HT1080 (cell line): Measurements from ENCODE around the gene NSD2. TPM values are rescaled to one million over a fixed set of nuclear protein-coding genes. Genes with fewer than 3 reads are reported as not detected.
"Not testable (repeated sequence)": the region's sequence is repeated elsewhere in the genome, so short reads cannot be mapped to it uniquely, and the experiment has no call there.

Experiments used
- DNase-seq: peaks from one replicate; pipeline ENCODE4 v3.0.0-alpha.2; 2015; ENCODE audit warnings: low read depth
- total RNA-seq: library from RNA; depleted of rRNA; stranded (reverse); fragments of >200 nt; shearing (Covaris generic); gene quantifications from 2 replicates; pipeline ENCODE4 v1.2.3, GENCODE V29; 2014

The NSD2 gene
- total RNA-seq, 1 experiment from 2014 or later, result 83.1 TPM

DNA sequence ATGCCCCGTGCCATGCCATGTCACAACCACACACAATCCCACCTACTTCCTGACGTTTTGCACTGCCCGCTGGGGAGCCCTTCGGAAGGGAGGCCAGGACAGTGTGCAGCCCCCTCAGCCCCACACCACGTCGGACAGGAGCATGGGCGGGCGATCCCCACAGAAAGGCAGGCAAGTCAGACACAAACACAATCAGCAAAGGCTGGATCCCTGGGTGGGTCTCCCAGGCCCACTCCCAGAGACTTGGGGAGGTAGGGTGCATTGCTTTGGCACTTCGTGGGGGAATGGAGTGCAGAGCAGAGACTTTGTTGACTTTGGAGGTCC is 29.3 kb upstream of the NSD2 start:
- no peak for DNase-seq

DNA sequence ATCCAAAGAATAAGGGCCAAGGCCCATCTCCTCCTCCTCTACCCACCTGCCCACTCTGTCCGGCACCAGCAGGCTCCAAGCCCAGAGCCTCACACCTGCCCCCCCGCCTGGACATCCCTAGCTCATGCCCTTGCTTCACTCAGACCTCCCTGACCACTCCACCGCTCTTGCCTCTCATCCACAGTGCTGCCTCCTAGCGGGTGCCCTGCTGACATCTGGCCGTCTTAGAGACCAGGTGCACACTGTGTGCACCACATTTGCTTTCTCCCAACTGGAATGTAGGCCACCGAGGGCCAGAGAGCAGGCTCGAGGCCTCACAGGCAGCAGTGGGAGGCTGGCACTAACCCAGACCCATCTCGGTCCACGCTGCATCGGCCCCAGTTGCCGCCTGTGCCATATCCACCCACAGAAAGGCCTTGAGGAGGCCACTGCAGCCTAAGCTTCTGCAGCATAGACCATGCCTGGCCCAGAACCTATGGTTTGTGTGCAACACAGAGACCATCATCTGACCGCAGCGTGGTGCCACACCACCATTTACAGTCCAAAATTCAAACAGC is 28.8 kb upstream of the NSD2 start:
- no peak for DNase-seq

DNA sequence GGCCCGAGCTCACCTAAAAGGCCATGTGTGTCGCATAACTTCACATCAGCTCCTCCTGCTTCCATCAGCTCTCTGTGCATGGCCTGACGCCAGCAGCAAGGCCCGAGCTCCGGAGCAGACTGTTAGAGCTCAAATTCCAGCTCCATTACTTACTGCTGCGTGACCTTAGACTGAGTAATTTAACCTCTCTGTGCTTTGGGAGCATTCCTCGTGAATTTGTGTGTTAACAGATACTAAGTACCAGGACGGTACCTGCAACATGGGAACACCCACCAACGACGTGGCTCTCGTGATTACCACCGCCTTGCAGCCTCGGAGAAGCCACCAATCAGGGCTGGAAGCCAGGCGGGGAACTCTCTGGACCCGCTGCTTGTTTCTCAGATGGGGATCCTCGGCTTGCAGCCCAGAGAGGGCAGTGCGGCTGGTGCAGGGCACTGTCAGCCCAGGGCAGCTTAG is 28.2 kb upstream of the NSD2 start:
- DNase-seq, result peak; percentile 61

DNA sequence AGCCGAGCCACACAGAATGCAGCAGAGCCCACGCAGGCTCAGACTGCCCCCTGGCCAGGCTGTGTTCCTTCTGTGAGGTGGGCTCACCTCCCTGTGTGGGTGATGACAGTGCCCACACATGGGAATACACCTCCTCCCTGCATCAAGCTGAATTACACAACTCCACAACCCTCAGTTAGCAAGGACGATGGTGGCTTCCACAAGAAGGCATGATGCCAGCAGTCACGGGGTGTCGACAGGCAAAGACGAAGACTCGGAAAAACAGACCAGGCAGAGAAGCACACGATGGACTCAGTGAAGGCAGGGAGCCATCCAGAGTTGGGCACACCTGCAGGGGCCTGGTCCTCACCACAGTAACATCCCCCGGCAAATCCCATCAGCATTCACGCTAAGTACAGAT is 27.3 kb upstream of the NSD2 start:
- no peak for DNase-seq

DNA sequence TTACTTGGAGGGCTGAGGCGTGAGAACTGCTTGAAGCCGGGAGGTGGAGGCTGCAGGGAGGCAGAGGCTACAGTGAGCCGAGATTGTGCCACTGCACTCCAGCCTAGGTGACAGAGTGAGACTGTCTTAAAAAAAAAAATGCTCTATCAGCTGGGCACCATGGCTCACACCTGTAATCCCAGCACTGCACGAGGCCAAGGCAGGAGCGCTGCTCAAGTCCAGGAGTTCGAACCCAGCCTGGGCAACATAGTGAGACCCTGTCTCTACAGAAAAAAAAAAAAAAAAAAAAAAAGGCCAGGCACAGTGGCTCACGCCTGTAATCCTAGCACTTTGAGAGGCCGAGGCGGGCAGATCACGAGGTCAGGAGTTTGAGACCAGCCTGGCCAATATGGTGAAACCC is 26.6 kb upstream of the NSD2 start:
- DNase-seq, result not testable (repeated sequence)

DNA sequence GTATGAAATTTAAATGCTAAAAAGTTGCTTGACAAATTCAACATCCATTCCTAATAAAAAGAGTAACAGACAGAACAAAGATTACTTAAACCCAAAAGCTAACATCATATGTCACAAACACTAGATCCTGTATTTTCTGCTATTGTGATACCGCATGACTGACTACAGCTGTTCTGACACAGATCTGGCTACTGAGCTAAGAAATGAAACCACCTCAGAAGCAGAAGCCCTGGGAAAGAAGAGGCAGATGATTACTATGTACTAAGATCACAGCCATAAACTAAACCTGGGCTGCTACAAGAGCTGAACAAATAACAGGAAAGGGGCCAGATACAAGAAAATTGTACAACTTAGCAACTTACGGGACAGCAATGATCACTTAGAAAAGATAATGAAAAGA is 24.6 kb upstream of the NSD2 start:
- no peak for DNase-seq

DNA sequence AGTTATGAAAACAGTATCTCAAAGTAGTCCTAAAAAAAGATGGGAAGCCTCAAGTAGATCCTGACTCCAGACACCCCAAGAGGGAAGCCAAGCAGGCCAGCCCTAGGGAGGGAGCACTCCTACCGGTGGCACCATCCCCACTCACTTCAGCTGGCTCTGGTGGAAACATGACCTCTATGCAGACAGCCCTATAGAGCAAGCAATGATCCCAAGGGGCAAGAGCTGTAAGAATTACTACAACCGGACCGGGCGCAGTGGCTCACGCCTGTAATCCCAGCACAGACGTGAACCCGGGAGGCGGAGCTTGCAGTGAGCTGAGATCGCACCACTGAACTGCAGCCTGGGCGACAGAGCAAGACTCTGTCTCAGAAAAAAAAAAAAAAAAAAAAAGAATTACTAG is 20.9 kb upstream of the NSD2 start:
- DNase-seq, result no peak

DNA sequence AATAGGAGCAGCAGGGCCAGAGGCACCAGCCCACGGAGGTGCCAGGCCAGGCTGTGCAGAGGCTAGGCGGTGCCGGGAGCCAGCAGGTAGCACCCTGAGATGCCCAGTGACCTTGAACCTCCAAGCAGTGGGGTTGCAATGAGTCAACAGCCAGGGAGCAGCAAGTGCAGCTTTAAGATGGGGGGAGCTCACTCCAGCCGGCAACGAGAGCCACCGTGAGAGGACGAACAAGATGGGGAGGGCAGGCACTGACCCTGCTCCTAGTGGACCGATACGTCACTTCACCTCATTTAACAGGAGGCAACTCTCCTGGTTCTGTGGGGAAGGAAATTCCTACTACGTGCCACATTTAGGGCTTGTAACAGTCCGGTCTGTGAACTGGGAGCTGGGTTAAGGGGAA is 20.0 kb upstream of the NSD2 start:
- DNase-seq, result no peak

DNA sequence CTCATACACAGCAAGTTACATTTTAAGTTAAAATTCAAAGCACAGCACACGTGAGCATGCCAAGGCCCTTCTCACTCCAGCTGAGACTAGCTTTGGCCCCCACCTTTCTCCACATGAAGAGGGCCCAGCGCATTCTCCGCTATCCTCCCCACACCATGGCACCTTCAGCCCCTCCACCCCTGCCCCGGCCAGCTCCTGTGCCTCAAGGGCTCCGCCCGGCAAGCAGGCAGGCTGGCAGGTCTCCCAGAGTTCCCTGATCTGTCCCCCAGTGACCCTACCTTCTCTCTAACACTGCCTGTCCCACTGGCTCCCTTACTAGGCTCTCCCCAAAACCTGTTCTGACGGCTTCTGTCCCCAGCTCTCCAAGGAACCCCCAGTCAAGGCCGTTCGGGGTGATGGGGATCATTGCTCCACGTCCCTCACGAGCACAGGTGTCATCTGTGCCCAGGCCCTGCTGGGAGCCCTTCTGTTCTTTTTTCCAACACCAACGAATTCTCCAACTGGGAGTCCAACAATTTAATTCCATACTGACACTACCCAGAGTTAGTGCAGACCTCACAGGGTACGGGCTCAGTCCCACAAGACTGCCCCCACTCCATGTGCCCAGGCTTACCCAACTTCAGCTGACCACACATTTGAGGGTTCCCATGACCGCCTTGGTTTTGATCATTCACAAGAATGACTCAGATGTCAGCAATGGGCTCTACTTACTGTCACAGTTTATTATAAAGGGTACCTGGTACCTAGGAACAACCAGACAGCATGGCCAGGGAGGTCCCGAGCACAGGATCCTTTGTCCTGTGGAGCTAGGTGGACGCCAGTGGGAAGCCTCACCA is 19.4 kb upstream of the NSD2 start:
- peak; percentile 33 for DNase-seq

DNA sequence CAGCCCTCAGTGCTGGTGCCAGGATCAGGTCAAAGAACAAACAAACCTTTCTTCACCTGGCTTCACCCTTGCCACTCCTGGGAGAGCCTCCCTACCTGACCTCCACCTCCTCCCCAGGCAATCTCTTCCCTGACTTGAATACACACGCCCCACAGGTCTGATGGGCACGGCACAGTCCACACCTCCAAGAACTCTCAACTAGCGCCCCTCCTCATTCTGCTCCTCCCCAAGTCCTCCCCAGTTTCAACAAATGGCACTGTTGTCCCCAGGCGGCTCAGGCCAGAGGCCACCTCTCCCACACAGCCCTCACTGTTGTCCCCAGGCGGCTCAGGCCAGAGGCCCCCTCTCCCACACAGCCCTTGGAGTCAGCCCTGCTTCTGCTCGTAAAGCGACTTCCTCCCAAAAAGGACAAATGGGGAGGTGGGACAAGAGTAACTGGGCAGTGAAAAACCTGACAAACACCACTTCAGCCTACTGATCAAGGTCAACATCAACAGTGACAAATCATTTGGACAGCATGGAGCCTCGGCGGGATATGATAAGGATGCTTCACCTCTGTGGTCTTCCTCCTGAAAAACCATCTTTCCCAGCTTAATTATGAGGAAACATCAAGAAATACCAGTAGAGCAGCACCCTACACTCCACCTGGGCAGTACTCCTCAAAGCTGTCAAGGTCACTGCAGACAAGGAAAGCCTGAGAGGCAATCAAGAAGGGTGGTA is 18.1 kb upstream of the NSD2 start:
- DNase-seq, result no peak

DNA sequence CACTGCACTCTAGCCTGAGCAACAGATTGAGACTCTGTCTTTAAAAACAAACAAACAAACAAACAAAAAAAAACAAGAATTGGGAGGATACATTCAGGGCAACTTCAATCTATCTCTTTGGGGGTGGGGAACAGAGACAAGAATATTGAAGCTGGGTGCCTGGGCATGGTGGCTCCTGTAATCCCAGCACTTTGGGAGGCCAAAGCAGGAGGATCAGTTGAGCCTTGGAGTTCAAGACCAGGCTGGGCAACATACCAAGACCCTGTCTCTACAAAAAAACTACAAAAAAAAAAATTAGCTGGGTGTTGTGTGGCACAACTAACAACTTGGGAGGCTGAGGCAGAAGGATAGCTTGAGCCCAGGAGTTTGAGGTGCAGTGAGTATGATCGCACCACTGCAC is 16.4 kb upstream of the NSD2 start:
- DNase-seq, result no peak

DNA sequence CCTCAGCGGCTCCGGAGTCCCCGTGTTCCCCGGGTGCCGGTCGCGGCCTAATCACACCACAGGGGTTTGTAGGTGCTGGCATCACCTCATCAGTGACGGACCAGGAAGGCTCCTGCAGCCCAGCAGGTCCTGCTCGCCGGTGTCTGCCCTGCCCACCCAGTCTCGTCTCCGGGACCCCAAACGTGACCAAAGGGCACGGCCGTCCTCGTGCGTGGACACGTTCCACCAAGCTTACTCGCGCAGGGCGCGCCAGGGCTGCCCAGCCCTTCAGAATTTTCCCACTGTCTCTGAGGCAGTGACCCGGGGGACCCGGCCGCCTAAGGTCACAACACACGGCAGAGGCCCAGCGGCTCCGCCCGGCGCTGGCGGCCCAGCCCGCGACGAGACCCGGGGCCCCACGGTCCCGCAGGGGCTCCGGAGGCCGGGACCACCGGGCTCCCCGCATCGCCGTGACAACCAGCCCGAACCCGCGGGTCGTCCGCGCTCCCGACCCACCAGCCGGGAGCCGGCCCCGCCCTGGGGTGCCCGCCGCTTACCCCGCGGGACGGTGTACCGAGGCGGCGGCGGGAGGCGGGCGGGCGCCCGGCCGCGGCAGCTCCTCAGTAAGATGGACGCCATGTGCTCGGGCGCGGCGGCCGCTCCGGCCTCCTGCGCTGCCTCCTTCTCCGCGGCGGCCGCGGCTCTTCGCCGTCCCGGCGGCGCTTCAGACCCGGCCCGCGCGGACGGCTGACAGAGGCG is 15.7 kb upstream of the NSD2 start:
- DNase-seq, result no peak

DNA sequence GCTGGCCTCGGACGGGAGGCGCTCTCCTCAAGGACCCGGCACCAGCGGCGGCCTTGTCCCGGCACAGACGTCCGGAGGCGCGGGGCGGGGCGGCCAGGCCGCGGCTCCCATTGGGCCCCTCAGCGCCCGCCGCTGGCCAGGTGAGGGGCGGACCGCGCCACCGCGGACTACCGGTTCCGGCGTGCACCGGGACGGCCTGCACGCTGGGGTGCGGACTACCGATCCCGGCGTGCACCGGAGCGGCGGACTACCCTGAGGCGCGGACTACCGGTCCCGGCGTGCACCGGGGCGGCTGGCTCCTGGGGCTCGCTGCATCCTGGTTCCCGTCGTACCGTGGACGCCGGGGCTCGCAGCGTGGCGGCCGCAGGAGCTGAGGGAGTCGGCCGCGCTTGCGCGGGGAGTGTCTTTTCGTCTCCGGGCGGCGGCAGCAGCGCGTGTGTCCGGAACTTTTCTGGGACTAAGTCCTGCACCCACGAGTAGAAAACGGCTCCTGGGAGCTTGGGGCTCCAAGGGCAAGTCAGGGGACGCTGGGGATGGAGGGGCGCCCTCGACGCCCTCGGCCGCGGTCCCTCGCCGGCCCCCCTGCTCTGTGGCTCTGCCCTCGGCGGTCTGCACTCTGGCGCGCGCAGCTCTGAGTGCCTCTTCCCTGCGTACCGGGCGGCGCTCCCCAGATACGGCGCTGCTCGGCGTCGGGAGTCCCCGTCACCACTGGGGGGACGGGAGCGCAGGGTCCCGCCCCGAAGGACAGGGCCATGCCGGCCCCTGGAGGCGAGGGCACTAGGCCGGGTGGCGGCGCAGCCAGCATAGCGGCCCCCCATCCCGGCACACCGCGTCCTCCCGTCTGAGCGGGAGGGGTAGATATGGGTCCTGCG is 14.9 kb upstream of the NSD2 start, which contains the start of gene LETM1:
TSS of gene LETM1 (minus strand) at position 86 of the 872 bp plus-strand sequence. CDS start 206 bp downstream, outside the sequence.
- peak; percentile 95 for DNase-seq

DNA sequence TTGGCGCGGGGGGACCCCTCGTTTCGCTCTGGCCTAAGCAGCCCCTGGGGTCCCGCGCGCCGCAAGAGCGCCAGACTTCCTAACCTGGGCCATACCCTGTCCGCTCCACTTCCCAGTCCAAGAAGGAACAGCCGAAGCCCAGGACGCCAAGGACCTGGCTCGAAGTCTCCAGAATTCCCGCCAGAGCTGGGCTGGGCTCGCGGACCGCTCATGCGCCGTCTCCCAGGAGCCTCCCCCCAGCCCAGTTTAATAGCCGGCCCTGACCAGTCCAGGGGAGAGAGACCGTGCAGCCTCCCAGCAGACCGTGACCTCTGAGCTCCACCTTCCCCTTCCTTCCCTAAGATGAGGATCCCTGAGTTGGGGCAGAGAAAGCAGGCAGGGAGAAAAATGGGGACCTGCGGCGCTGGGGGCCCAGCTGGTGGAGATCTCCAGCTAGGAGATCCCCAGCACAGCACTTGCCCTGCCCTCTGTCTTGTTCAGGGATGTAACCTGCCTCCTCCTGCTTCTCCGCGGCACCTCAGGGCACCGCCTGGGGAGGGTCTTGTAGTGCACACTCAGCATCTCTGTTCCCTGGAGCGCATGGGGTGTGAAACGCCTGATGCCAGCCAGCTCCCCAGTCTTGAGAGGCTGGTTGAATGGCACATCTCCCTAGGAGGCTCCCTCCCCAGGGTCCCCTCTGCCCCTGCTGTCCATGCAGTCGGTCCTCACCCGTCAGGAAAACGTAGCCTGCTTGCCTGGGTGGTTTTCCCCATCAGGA is 14.1 kb upstream of the NSD2 start:
- peak; percentile 32 for DNase-seq

DNA sequence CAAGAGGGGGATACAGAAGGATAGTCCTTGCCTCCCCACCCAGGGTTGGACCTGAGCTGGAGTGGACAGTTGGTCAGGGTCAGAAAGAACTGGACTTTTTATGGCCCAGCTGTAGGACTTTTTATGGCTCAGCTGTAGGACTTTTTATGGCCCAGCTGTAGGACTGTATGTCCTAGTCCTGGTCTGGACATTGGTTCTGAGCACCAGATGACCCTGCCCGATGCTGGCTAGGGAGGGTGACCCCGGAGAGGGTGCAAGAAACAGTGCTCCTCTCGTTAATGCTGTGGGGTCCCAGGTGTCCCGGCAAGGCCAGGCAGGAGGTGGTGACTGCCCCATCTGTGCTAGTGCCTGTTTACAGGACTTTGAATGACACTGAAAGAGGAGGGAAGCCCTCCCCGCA is 13.3 kb upstream of the NSD2 start:
- no peak for DNase-seq

DNA sequence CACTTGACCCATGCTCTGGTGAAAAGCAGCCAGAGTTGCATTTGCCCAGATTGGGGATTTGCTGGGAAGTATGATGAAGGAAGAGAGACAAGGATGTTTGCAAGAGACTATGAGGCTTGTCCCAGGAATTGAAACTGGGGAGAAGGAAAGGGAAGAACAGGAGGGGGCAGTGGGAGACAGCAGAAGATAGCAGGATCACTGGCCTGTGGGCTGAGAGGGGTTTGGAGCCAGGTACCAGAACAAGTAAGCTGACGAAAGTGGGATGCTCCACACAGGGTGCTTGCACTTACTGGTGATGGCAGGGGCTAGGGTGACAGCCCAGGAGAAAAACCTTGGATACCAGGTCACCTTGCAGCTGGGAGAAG is 11.8 kb upstream of the NSD2 start:
- no peak for DNase-seq

DNA sequence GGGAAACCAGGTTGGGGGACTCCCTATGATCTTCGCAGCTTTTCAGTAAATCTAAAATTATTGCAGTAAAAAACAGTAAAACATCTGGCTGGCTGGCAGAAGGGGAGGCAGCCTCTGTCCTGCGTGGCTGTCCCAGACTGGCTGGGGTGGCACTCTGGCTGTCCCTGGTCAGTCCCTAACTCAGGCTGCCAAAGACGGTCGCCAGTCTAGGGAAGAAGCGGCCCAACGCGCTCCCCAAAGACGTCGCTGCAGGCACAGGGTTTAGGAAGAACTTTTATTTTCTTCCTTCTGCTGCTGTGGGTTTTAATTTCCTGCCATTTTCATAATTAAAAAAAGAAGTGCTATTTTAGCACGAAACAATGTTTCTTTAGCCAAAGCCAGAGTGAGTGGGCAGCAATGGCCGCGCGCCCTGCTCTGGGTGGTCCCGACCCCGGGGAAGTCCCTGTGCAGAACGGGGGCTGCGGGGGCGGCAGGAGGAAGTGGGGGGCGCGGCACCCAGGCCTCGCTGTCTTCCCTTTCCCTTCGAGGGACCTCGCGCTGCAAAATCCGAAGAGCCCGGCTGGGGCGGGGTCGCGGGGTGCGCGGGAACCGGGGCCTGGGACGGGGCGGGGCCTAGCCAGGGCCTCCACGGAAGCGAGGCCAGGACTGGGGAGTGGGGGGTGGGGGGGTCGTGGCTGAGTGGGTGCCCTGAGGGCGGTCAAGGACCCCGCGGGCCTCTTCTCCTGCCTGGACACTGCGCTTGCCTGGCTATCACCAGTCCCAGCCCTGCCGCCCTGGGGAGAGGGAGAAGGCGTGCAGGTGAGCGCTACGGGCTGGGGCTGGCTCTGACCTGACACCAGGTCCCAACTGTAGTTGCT is 8.9 kb upstream of the NSD2 start:
- DNase-seq, result no peak

DNA sequence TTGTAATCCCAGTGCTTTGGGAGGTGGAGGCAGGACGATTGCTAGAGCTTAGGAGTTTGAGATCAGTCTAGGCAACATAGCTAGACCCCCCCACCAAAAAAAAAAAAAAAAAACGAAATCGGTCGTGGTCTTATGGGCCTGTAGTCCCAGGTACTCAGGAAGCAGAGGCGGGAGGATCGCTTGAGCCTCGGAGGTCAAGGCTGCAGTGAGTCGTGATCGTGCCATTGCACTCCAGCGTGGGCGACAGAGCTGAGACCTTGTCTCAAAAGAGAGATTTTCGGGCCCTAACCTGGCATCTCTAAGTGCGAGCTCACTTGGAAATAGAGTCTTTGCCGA is 8.3 kb upstream of the NSD2 start:
- no peak for DNase-seq

DNA sequence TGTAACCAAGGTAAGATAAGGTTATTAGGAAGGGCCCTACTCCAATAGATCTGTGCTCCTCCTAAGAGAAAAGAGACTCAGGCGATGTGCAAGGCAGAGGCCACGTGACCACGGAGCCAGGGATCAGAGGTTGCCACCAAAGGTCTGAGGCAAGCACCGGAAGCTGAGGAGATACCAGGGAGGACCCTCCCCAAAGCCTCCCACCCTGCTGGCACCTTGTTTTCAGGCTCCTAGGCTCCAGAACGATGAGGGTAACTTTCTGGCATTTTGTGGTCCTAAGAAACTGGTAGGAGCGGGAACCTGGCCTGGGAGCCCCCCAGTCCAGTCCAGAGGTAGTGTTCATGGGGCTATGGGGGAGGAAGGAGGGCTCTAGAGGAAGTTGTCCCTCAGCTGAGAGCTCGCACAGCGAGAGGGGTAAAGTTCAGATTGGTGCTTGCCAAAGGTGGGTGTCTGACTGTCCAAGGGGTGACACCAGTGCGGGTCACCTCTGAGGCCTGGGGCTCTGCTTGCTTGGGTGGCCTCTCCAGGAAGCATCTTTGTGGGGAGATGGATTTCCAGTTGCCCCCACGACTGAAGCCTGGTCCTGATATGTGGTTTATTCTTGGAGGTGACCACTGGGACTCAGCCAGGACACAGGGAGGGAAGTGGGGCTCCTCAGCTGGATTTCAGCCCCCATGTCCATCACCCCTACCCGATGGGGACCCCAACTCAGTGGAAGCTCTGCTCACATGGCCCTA is 7.7 kb upstream of the NSD2 start:
- no peak for DNase-seq
